MCF 10A (cell line): ENCODE measurements around the gene SLC16A4. TPM values are rescaled to one million over a fixed set of nuclear protein-coding genes. Genes with fewer than 3 reads are reported as not detected.
A peak's percentile ranks its signal among the peaks of the same experiment; 100 is the strongest.

Source experiments
- BruUV-seq: library from RNA; stranded (reverse); fragments of 400-500 nt; replicated peaks from 2 replicates; lab custom pipeline; 2021; lab: Mats Ljungman, UMichigan
- CTCF ChIA-PET: fragments of 300-600 bp; sonication (Branson Sonifier 250); formaldehyde crosslinking; extraction: SDS; loops from one replicate; lab custom pipeline; 2021; ENCODE audit warnings: antibody characterized with exemption, inconsistent platforms; lab: Yijun Ruan, JAX
- POLR2A ChIA-PET: fragments of 300-600, 350-650 bp; sonication (Branson Sonifier 250); formaldehyde crosslinking; extraction: SDS; loops from one replicate; lab custom pipeline; 2020; ENCODE audit warnings: antibody characterized with exemption, inconsistent platforms; lab: Yijun Ruan, JAX
- DNase-seq: peaks from one replicate; pipeline ENCODE4 v3.0.0-alpha.2; 2018; ENCODE audit not compliant: unreplicated experiment
- H3K27ac Mint-ChIP-seq: one replicate; pipeline ENCODE4 v1.8.0; 2022; ENCODE audit warnings: mild to moderate bottlenecking, low read depth, mixed read lengths; ENCODE audit not compliant: unreplicated experiment
- H3K27me3 Mint-ChIP-seq: one replicate; pipeline ENCODE4 v1.8.0; 2022; ENCODE audit warnings: mixed read lengths; ENCODE audit not compliant: insufficient read depth, unreplicated experiment
- H3K36me3 Mint-ChIP-seq: one replicate; pipeline ENCODE4 v1.8.0; 2022; ENCODE audit warnings: mild to moderate bottlenecking, moderate library complexity, mixed read lengths; ENCODE audit not compliant: insufficient read depth, unreplicated experiment
- H3K4me1 Mint-ChIP-seq: one replicate; pipeline ENCODE4 v1.8.0; 2022; ENCODE audit warnings: mixed read lengths; ENCODE audit not compliant: insufficient read depth, unreplicated experiment
- H3K4me3 Mint-ChIP-seq: one replicate; pipeline ENCODE4 v1.8.0; 2022; ENCODE audit warnings: mild to moderate bottlenecking, moderate library complexity, mixed read lengths; ENCODE audit not compliant: unreplicated experiment
- H3K9me3 Mint-ChIP-seq: one replicate; pipeline ENCODE4 v1.8.0; 2022; ENCODE audit warnings: mixed read lengths; ENCODE audit not compliant: unreplicated experiment
- intact Hi-C: fragments of 100-400 bp; cut with micrococcal nuclease; formaldehyde crosslinking; loops from 2 replicates; pipeline ENCODE4 v1.14.1; 2022
- total RNA-seq: library from RNA; stranded (reverse); gene quantifications from 2 replicates; pipeline ENCODE4 v1.2.3, GENCODE V29; 2022
- TF ChIP-seq, protein P1 (sequence below): fragments of 200-600 bp; IDR thresholded peaks from one replicate; pipeline ENCODE4 v1.8.0; 2022; ENCODE audit warnings: antibody characterized with exemption, mild to moderate bottlenecking; ENCODE audit not compliant: unreplicated experiment

SLC16A4 gene
- total RNA-seq, 1 experiment from 2014 or later: 9.8 TPM

DNA sequence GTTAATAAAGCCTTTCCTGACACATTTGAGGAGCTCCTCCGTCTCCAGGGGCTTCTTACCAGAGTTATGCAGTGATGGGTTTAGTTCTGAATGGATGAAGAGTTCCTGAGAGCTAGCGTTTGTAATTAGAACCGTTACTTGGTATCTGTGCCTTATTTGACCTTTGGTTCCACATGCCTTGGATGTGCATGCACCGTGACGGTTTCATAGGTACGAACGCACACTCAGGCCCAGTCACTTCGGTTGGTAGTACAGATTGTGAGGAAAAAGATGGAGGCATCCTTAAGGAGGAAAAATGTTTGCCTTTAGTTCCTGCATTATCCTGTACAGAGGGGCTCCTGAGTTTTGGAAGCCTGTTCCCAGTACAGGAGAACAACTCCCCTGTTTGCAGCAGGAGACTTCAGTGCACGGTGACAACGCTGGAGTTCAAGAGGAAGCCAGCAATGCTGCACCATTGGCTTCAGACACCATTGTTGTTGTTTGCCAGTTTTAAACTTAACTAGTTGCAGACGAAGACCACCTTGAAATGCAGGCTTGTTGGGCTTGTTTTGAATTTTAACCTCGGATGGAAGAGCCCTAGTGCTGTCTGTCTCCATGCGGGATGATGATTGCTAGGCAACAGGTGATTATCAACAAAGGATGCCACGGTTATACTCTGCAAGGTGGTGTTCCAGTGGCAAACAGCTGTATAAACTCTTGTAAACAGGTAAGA lies 43.5 kb downstream of the SLC16A4 start:
- TF ChIP-seq, protein P1, sequence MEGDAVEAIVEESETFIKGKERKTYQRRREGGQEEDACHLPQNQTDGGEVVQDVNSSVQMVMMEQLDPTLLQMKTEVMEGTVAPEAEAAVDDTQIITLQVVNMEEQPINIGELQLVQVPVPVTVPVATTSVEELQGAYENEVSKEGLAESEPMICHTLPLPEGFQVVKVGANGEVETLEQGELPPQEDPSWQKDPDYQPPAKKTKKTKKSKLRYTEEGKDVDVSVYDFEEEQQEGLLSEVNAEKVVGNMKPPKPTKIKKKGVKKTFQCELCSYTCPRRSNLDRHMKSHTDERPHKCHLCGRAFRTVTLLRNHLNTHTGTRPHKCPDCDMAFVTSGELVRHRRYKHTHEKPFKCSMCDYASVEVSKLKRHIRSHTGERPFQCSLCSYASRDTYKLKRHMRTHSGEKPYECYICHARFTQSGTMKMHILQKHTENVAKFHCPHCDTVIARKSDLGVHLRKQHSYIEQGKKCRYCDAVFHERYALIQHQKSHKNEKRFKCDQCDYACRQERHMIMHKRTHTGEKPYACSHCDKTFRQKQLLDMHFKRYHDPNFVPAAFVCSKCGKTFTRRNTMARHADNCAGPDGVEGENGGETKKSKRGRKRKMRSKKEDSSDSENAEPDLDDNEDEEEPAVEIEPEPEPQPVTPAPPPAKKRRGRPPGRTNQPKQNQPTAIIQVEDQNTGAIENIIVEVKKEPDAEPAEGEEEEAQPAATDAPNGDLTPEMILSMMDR: no peak
- Mint-ChIP-seq H3K9me3 (no peaks in the 10 kb centered on the region), H3K4me3 (no peak overlapping the region), H3K27me3 (no peaks in the 10 kb centered on the region), H3K36me3 (peaks cover 42% of the 10 kb centered on the region), H3K27ac (peak overlapping the region; percentile 51), H3K4me1 (peaks cover 60% of the 10 kb centered on the region)
- ChIA-PET POLR2A (interaction anchor here (1.5 to 6.2 kb wide), 3 partner anchors 9 to 61 kb away, joined by 5 to 90 read pairs (median 9); partner anchors contain the start of gene RBM15), CTCF (interaction anchor here (0.7 to 2.6 kb wide), 4 partner anchors 8 to 140 kb away, joined by 3 to 11 read pairs (median 5); partner anchors contain the start of gene RBM15)
- no peak for DNase-seq
- no TSS peak for BruUV-seq
- intact Hi-C loops: no loop called here

DNA sequence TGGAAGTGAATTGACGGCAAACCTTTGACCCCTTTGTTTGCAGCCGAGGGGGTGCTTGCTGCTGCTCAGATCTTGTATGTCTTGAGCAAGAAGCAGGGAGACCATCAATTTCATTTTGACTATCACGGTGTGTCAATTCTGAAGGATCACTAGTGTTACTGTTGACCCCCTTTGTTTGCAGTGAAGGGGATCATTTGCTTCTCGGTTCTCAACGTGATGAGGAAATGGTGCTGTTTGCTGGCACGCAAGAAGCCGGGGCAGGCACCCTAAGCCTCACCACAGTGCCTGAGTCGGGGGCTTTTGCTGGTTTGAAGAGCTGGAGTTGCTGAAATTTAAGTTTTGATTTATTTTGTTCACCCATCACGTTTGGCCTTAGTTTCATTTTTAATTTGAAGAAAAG lies 44.1 kb downstream of the SLC16A4 start:
- TF ChIP-seq, protein P1: no peak
- DNase-seq: no peak
- H3K27ac Mint-ChIP-seq: no peak overlapping the region
- intact Hi-C loops: no loop called here
- ChIA-PET POLR2A (interaction anchor here (1.1 to 6.2 kb wide), 4 partner anchors 9 to 62 kb away, joined by 3 to 90 read pairs (median 6); partner anchors contain the start of genes LAMTOR5 and RBM15), CTCF (interaction anchor here (0.7 to 1.2 kb wide), 2 partner anchors 9 to 34 kb away, joined by 3 to 5 read pairs; no protein-coding TSS in a partner anchor)
- H3K27me3 Mint-ChIP-seq: no peaks in the 10 kb centered on the region
- peaks cover 65% of the 10 kb centered on the region for H3K4me1 Mint-ChIP-seq
- BruUV-seq: no TSS peak
- H3K36me3 Mint-ChIP-seq: peaks cover 47% of the 10 kb centered on the region
- H3K4me3 Mint-ChIP-seq: no peak overlapping the region
- H3K9me3 Mint-ChIP-seq: no peaks in the 10 kb centered on the region

DNA sequence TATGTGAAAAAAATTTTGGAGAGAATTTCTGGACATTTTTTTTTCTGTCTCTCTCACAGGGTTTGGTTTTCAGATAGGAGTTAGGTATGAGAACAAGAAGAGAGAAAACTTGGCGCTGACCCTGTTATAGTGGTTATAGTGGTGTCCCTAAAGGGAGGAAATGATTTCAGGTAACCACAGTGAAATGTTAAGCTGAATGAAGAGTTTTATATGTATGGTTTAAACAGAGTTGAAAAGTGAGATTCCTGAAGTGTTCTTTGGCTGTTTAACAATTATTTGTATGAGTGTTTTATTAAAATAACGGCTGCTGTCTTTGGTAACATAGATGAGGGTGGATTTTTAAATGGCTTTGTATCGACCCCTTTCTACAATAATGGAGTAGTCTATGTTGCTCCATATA lies 45.3 kb downstream of the SLC16A4 start:
- CTCF ChIA-PET: interaction anchor here (0.6 to 1.4 kb wide), 3 partner anchors 12 to 728 kb away, joined by 3 to 5 read pairs (median 3); no protein-coding TSS in a partner anchor

DNA sequence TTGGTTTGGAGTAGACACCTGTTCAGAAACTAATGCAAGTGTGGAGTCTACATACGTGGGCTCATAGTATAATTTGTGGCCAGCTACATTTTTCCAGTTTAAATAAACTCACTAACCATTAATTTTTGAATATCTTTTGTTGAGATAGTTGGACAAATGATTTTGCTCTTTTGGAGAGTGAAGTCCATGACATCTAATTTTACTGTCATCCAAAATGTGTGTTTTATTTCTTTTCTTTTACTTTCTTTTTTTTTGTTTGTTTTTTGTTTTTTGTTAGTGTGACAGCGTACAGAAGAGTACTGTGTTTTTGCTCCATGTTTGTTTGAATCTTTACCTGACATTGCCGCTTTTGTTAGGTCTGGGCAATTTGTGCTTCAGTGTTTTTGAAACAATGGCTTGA lies 46.7 kb downstream of the SLC16A4 start:
- H3K27me3 Mint-ChIP-seq: no peaks in the 10 kb centered on the region
- ChIA-PET POLR2A (interaction anchor here (2.8 kb wide), 1 partner anchor 12 kb away, joined by 14 read pairs; no protein-coding TSS in a partner anchor), CTCF (no interaction called here)
- H3K4me1 Mint-ChIP-seq: peaks cover 56% of the 10 kb centered on the region
- BruUV-seq: no TSS peak
- no peak for DNase-seq
- H3K36me3 Mint-ChIP-seq: peaks cover 64% of the 10 kb centered on the region
- H3K27ac Mint-ChIP-seq: peak overlapping the region; percentile 82
- intact Hi-C loops: no loop called here
- no peak overlapping the region for H3K4me3 Mint-ChIP-seq
- TF ChIP-seq, protein P1: no peak
- H3K9me3 Mint-ChIP-seq: no peaks in the 10 kb centered on the region

More for the DNA sequence above, 45.3 kb downstream of the SLC16A4 start:
- no TSS peak for BruUV-seq
- POLR2A ChIA-PET: interaction anchor here (1.1 to 6.2 kb wide), 4 partner anchors 8 to 63 kb away, joined by 3 to 90 read pairs (median 6); partner anchors contain the start of genes LAMTOR5 and RBM15
- H3K9me3 Mint-ChIP-seq: no peaks in the 10 kb centered on the region
- DNase-seq: no peak
- H3K36me3 Mint-ChIP-seq: peaks cover 59% of the 10 kb centered on the region
- intact Hi-C loops: no loop called here
- H3K27ac Mint-ChIP-seq: peak overlapping the region; percentile 80
- H3K4me3 Mint-ChIP-seq: peak overlapping the region; percentile 42
- no peaks in the 10 kb centered on the region for H3K27me3 Mint-ChIP-seq
- TF ChIP-seq, protein P1: no peak
- H3K4me1 Mint-ChIP-seq: peaks cover 58% of the 10 kb centered on the region
